Liver (tissue), 9 donors: ENCODE results near the gene CDKL2. TPM values are rescaled to one million over a fixed set of nuclear protein-coding genes. Genes with fewer than 3 reads are reported as not detected.

Experiments used
- DNase-seq: peaks from one replicate; pipeline ENCODE4 v3.0.0-alpha.2; 2017; ENCODE audit warnings: low spot score
- H3K27ac ChIP-seq, 2 donors: one replicate each; pipeline ENCODE4 v1.7.0; 2013; ENCODE audit warnings: inconsistent platforms in 2 of 2, low read length in 2 of 2, control low read depth in 1 of 2, low read depth in 1 of 2, mild to moderate bottlenecking in 1 of 2
- H3K27me3 ChIP-seq, 4 donors: one replicate each; pipeline versions ENCODE4 v1.6.1 to v1.7.0; 2013; ENCODE audit warnings: low read length in 3 of 4, inconsistent platforms in 1 of 4, mild to moderate bottlenecking in 1 of 4, moderate library complexity in 1 of 4; ENCODE audit not compliant: control insufficient read depth in 4 of 4, insufficient read depth in 4 of 4
- H3K36me3 ChIP-seq, 4 donors: one replicate each; pipeline versions ENCODE4 v1.6.1 to v1.7.0; 2013; ENCODE audit warnings: low read length in 3 of 4, mild to moderate bottlenecking in 3 of 4, low read depth in 1 of 4, moderate library complexity in 1 of 4; ENCODE audit not compliant: control insufficient read depth in 4 of 4, insufficient read depth in 3 of 4
- H3K4me1 ChIP-seq, 4 donors: one replicate each; pipeline versions ENCODE4 v1.6.1 to v1.7.0; 2013; ENCODE audit warnings: low read length in 3 of 4, mild to moderate bottlenecking in 3 of 4, moderate library complexity in 1 of 4; ENCODE audit not compliant: control insufficient read depth in 4 of 4, insufficient read depth in 4 of 4
- H3K4me3 ChIP-seq, 3 donors: one replicate each; pipeline versions ENCODE4 v1.6.1 to v1.7.0; 2013; ENCODE audit warnings: low read length in 3 of 3, control low read depth in 1 of 3, low read depth in 1 of 3, mild to moderate bottlenecking in 1 of 3
- H3K9ac ChIP-seq, 2 donors: one replicate each; pipeline ENCODE4 v1.7.0; 2013; ENCODE audit warnings: low read length in 2 of 2, mild to moderate bottlenecking in 2 of 2, moderate library complexity in 2 of 2, control low read depth in 1 of 2, low read depth in 1 of 2
- H3K9me3 ChIP-seq, 4 donors: one replicate each; pipeline versions ENCODE4 v1.6.1 to v1.7.0; 2013; ENCODE audit warnings: low read length in 3 of 4; ENCODE audit not compliant: control insufficient read depth in 4 of 4
- FOXA1 ChIP-seq: IDR thresholded peaks from 2 replicates; pipeline ENCODE4 v1.6.1; 2016; ENCODE audit warnings: antibody characterized with exemption
- FOXA2 ChIP-seq: IDR thresholded peaks from 2 replicates; pipeline ENCODE4 v1.6.1; 2016; ENCODE audit warnings: antibody characterized with exemption
- GABPA ChIP-seq, 2 donors: IDR thresholded peaks in 1 of 2; conservative IDR thresholded peaks in 1 of 2; 2 replicates each; pipeline ENCODE4 v1.6.1; 2016; ENCODE audit warnings: antibody characterized with exemption in 2 of 2, mild to moderate bottlenecking in 1 of 2, moderate library complexity in 1 of 2
- HNF4A ChIP-seq, 2 donors: conservative IDR thresholded peaks; 2 replicates each; pipeline ENCODE4 v1.6.1; 2016; ENCODE audit warnings: antibody characterized with exemption in 2 of 2, mild to moderate bottlenecking in 2 of 2
- JUND ChIP-seq, 2 donors: IDR thresholded peaks; 2 replicates each; pipeline ENCODE4 v1.6.1; 2016; ENCODE audit warnings: antibody characterized with exemption in 2 of 2
- NR2F2 ChIP-seq: IDR thresholded peaks from 2 replicates; pipeline ENCODE4 v1.6.1; 2016; ENCODE audit warnings: antibody characterized with exemption
- RAD21 ChIP-seq, 2 donors: IDR thresholded peaks; 2 replicates each; pipeline ENCODE4 v1.6.1; 2016; ENCODE audit warnings: antibody characterized with exemption in 2 of 2, mild to moderate bottlenecking in 2 of 2
- RXRA ChIP-seq, 2 donors: IDR thresholded peaks; 2 replicates each; pipeline ENCODE4 v1.6.1; 2017 to 2018; ENCODE audit warnings: antibody characterized with exemption in 2 of 2, mild to moderate bottlenecking in 1 of 2
- SP1 ChIP-seq: IDR thresholded peaks from 2 replicates; pipeline ENCODE4 v1.6.1; 2018; ENCODE audit warnings: antibody characterized with exemption, mild to moderate bottlenecking
- TAF1 ChIP-seq: conservative IDR thresholded peaks from 2 replicates; pipeline ENCODE4 v1.6.1; 2016; ENCODE audit warnings: antibody characterized with exemption, mild to moderate bottlenecking
- YY1 ChIP-seq: IDR thresholded peaks from 2 replicates; pipeline ENCODE4 v1.6.1; 2016; ENCODE audit warnings: antibody characterized with exemption, mild to moderate bottlenecking
- WGBS: extraction: QIAGEN DNeasy Blood & Tissue Kit; methylation state at CpG from one replicate; pipeline ENCODE4 v1.1.7; 2013; 5-methylcytosine and 5-hydroxymethylcytosine counted together
- polyA plus RNA-seq, 2 donors: library from polyadenylated mRNA; stranded (reverse) in 1 of 2; unstranded in 1 of 2; fragments of 200-250 nt in 1 of 2; fragments of >200 nt in 1 of 2; fragmentation: Nextera tagmentation in 1 of 2; extraction: Ambion mirVana in 1 of 2; gene quantifications; one replicate each; pipeline versions ENCODE4 v1.2.1 to v1.2.3, GENCODE V29; 2013 to 2015
- total RNA-seq, 2 donors: library from RNA; depleted of rRNA; stranded (reverse); fragments of >200 nt; gene quantifications; one replicate each; pipeline ENCODE4 v1.2.3, GENCODE V29; 2014
- TF ChIP-seq, protein P1 (sequence below): fragments of 150-350 bp; IDR thresholded peaks from 2 replicates; pipeline ENCODE4 v1.5.1; 2017; ENCODE audit warnings: improper control_type of control experiment, low read depth, low read length; ENCODE audit not compliant: missing input control
- TF ChIP-seq, protein P2 (sequence below): IDR thresholded peaks from 2 replicates; pipeline ENCODE4 v1.6.1; 2016; ENCODE audit warnings: antibody characterized with exemption
- TF ChIP-seq, protein P3 (sequence below): IDR thresholded peaks from 2 replicates; pipeline ENCODE4 v1.6.1; 2016; ENCODE audit warnings: antibody characterized with exemption, mild to moderate bottlenecking
- TF ChIP-seq, protein P4 (sequence below): IDR thresholded peaks from 2 replicates; pipeline ENCODE4 v1.6.1; 2016; ENCODE audit warnings: antibody characterized with exemption
- donor health status: healthy.
- donor health status: healthy.
- donor health status: healthy.
- donor health status: healthy.
- donor health status: healthy.

The CDKL2 gene
- total and polyA plus RNA-seq, 4 donors = 0.02 to 0.14 (median 0.08) TPM; not detected in 1

DNA sequence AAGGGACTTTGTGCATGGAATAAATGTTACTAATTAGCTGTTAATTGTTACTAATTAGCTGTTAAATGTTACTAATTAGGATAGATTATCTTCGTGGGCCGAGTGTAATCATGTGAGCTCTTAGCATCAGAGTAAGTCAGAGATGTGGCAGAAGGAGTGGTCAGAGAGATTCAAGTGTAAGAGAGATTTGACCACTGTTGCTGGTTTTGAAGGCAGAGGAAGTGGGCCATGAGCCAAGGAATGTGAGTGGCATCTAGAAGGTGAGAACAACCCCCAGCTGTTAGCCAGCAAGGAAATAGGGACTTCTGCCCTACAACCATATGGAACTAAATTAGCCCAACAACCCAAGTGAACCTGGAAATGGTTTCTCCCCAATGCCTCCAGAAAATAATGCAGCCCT is 46.3 kb downstream of the CDKL2 start:
- no peak overlapping the region for H3K9ac ChIP-seq
- H3K4me3 ChIP-seq = no peak overlapping the region
- H3K27me3 ChIP-seq = no peaks in the 10 kb centered on the region
- H3K36me3 ChIP-seq = no peaks in the 10 kb centered on the region
- no peak overlapping the region for H3K27ac ChIP-seq
- DNase-seq = no peak
- WGBS = 81% methylated on average over 2 of the region's 2 CpGs
- no peaks in the 10 kb centered on the region for H3K4me1 ChIP-seq
- peaks cover 0 to 2% (median 0%) of the 10 kb centered on the region in 4 donors for H3K9me3 ChIP-seq
- TF ChIP-seq TAF1 (no peak), YY1 (no peak), RXRA (IDR thresholded peaks at IDR 0.05) (no peak), HNF4A (conservative IDR thresholded peaks at IDR 0.05) (no peak), FOXA2 (no peak), GABPA (IDR thresholded peaks at IDR 0.05 in 1 of 2, conservative IDR thresholded peaks at IDR 0.05 in 1 of 2) (no peak), SP1 (no peak)
- TF ChIP-seq, protein P1, sequence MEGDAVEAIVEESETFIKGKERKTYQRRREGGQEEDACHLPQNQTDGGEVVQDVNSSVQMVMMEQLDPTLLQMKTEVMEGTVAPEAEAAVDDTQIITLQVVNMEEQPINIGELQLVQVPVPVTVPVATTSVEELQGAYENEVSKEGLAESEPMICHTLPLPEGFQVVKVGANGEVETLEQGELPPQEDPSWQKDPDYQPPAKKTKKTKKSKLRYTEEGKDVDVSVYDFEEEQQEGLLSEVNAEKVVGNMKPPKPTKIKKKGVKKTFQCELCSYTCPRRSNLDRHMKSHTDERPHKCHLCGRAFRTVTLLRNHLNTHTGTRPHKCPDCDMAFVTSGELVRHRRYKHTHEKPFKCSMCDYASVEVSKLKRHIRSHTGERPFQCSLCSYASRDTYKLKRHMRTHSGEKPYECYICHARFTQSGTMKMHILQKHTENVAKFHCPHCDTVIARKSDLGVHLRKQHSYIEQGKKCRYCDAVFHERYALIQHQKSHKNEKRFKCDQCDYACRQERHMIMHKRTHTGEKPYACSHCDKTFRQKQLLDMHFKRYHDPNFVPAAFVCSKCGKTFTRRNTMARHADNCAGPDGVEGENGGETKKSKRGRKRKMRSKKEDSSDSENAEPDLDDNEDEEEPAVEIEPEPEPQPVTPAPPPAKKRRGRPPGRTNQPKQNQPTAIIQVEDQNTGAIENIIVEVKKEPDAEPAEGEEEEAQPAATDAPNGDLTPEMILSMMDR = no peak

DNA sequence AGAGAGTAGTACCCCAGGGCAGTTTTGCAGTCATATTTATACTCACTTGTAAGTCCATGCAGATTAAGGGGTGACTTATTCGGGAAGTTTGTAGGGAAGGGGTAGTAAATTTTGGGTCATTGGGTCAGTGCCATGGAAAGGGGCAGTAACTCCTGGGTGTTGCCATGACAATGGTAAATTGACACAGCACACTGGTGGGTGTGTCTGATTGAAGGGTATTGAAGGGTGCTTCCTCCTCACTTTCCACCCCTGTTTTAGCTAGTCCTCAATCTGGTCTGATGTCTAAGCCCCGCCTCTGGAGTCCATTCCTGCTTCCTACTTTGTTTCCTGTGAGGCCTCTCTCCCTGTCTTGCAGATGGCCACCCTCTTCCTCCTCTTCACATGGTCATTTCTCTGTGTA is 62.6 kb downstream of the CDKL2 start:
- Histone ChIP-seq H3K9me3 (no peaks in the 10 kb centered on the region), H3K4me3 (no peak overlapping the region), H3K27ac (no peak overlapping the region), H3K27me3 (no peaks in the 10 kb centered on the region), H3K9ac (no peak overlapping the region), H3K36me3 (no peaks in the 10 kb centered on the region), H3K4me1 (no peaks in the 10 kb centered on the region)
- no peak for DNase-seq
- TF ChIP-seq FOXA2 (no peak), GABPA (IDR thresholded peaks at IDR 0.05 in 1 of 2, conservative IDR thresholded peaks at IDR 0.05 in 1 of 2) (no peak), TAF1 (no peak), RAD21 (IDR thresholded peaks at IDR 0.05) (no peak), YY1 (no peak), SP1 (no peak), NR2F2 (no peak), JUND (IDR thresholded peaks at IDR 0.05) (no peak), FOXA1 (no peak), HNF4A (conservative IDR thresholded peaks at IDR 0.05) (no peak), RXRA (IDR thresholded peaks at IDR 0.05) (no peak)
- TF ChIP-seq, protein P1 = no peak
- TF ChIP-seq, protein P2, sequence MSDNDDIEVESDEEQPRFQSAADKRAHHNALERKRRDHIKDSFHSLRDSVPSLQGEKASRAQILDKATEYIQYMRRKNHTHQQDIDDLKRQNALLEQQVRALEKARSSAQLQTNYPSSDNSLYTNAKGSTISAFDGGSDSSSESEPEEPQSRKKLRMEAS = no peak
- TF ChIP-seq, protein P3, sequence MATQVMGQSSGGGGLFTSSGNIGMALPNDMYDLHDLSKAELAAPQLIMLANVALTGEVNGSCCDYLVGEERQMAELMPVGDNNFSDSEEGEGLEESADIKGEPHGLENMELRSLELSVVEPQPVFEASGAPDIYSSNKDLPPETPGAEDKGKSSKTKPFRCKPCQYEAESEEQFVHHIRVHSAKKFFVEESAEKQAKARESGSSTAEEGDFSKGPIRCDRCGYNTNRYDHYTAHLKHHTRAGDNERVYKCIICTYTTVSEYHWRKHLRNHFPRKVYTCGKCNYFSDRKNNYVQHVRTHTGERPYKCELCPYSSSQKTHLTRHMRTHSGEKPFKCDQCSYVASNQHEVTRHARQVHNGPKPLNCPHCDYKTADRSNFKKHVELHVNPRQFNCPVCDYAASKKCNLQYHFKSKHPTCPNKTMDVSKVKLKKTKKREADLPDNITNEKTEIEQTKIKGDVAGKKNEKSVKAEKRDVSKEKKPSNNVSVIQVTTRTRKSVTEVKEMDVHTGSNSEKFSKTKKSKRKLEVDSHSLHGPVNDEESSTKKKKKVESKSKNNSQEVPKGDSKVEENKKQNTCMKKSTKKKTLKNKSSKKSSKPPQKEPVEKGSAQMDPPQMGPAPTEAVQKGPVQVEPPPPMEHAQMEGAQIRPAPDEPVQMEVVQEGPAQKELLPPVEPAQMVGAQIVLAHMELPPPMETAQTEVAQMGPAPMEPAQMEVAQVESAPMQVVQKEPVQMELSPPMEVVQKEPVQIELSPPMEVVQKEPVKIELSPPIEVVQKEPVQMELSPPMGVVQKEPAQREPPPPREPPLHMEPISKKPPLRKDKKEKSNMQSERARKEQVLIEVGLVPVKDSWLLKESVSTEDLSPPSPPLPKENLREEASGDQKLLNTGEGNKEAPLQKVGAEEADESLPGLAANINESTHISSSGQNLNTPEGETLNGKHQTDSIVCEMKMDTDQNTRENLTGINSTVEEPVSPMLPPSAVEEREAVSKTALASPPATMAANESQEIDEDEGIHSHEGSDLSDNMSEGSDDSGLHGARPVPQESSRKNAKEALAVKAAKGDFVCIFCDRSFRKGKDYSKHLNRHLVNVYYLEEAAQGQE = no peak
- TF ChIP-seq, protein P4, sequence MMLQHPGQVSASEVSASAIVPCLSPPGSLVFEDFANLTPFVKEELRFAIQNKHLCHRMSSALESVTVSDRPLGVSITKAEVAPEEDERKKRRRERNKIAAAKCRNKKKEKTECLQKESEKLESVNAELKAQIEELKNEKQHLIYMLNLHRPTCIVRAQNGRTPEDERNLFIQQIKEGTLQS = no peak
- 88% methylated on average over 2 of the region's 2 CpGs for WGBS
